GM19023 (cell line): ENCODE results near the gene IGDCC3.
"Not testable (repeated sequence)": the region's sequence is repeated elsewhere in the genome, so short reads cannot be mapped to it uniquely, and the experiment has no call there.

Experiments used
- ATAC-seq: cut with Tn5 transposase; IDR thresholded peaks from one replicate; pipeline ENCODE4 v1.9.1; 2021; ENCODE audit warnings: mild to moderate bottlenecking, moderate library complexity; ENCODE audit not compliant: unreplicated experiment

IGDCC3 gene

GRCh38 chr15:65406424-65407000, 28.7 kb upstream of the IGDCC3 start:
- no peak for ATAC-seq

GRCh38 chr15:65405791-65406423, 28.1 kb upstream of the IGDCC3 start:
- no peak for ATAC-seq

GRCh38 chr15:65404186-65404872, 26.5 kb upstream of the IGDCC3 start:
- ATAC-seq: no peak

GRCh38 chr15:65402961-65403360, 25.2 kb upstream of the IGDCC3 start:
- ATAC-seq: no peak

GRCh38 chr15:65401611-65402240, 23.9 kb upstream of the IGDCC3 start:
- no peak for ATAC-seq

- ATAC-seq: no peak
These were observed 23.2 kb upstream of the IGDCC3 start for GRCh38 chr15:65400760-65401610.

- ATAC-seq: no peak
These were observed 22.2 kb upstream of the IGDCC3 start for GRCh38 chr15:65399997-65400396.

GRCh38 chr15:65399001-65399706, 21.4 kb upstream of the IGDCC3 start:
- no peak for ATAC-seq

- ATAC-seq: not testable (repeated sequence)
These were observed 20.7 kb upstream of the IGDCC3 start for GRCh38 chr15:65398486-65398885.

- no peak for ATAC-seq
These were observed 19.1 kb upstream of the IGDCC3 start for GRCh38 chr15:65396965-65397317.

GRCh38 chr15:65396283-65396964, 18.6 kb upstream of the IGDCC3 start:
- ATAC-seq: no peak

- no peak for ATAC-seq
These were observed 17.9 kb upstream of the IGDCC3 start for GRCh38 chr15:65395567-65396202.

- no peak for ATAC-seq
These were observed 17.1 kb upstream of the IGDCC3 start for GRCh38 chr15:65394936-65395335.

GRCh38 chr15:65394280-65394789, 16.5 kb upstream of the IGDCC3 start:
- no peak for ATAC-seq

- ATAC-seq: no peak
These were observed 15.8 kb upstream of the IGDCC3 start for GRCh38 chr15:65393557-65393956.

- no peak for ATAC-seq
These were observed 15.3 kb upstream of the IGDCC3 start for GRCh38 chr15:65393091-65393490.

- ATAC-seq: no peak
These were observed 14.6 kb upstream of the IGDCC3 start for GRCh38 chr15:65392368-65392767.

- no peak for ATAC-seq
These were observed 13.9 kb upstream of the IGDCC3 start for GRCh38 chr15:65391732-65392131.

- ATAC-seq: no peak
These were observed 12.6 kb upstream of the IGDCC3 start for GRCh38 chr15:65390447-65390846.
